ENCODE data around the gene CNNM4. TPM values are rescaled to one million over a fixed set of nuclear protein-coding genes. Genes with fewer than 3 reads are reported as not detected.
A peak's percentile ranks its signal among the peaks of the same experiment; 100 is the strongest.

CNNM4 gene
- total RNA-seq, 1 donor, result 5.1 TPM

- H3K4me1 ChIP-seq (ENCODE audit: insufficient read depth, low read length), result no peaks in the 10 kb centered on the region
- no peaks in the 10 kb centered on the region for H3K9me3 ChIP-seq (ENCODE audit: low read depth, low read length)
- no peak overlapping the region for H3K4me2 ChIP-seq (ENCODE audit: insufficient read depth, low read length)
- no peak overlapping the region for H3K27ac ChIP-seq (ENCODE audit: low read depth, low read length)
- H3K36me3 ChIP-seq (ENCODE audit: insufficient read depth, low read length), result peaks cover 18% of the 10 kb centered on the region
- TF ChIP-seq, protein P1, sequence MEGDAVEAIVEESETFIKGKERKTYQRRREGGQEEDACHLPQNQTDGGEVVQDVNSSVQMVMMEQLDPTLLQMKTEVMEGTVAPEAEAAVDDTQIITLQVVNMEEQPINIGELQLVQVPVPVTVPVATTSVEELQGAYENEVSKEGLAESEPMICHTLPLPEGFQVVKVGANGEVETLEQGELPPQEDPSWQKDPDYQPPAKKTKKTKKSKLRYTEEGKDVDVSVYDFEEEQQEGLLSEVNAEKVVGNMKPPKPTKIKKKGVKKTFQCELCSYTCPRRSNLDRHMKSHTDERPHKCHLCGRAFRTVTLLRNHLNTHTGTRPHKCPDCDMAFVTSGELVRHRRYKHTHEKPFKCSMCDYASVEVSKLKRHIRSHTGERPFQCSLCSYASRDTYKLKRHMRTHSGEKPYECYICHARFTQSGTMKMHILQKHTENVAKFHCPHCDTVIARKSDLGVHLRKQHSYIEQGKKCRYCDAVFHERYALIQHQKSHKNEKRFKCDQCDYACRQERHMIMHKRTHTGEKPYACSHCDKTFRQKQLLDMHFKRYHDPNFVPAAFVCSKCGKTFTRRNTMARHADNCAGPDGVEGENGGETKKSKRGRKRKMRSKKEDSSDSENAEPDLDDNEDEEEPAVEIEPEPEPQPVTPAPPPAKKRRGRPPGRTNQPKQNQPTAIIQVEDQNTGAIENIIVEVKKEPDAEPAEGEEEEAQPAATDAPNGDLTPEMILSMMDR (IDR thresholded peaks at IDR 0.05; ENCODE audit: extremely low read depth, low read depth, low read length), result no peak
- H3K27me3 ChIP-seq (ENCODE audit: insufficient read depth, low read length), result no peaks in the 10 kb centered on the region
- no peak overlapping the region for H2AFZ ChIP-seq (ENCODE audit: low read length)
- no peaks in the 10 kb centered on the region for H4K20me1 ChIP-seq (ENCODE audit: insufficient read depth, low read length)
- no peaks in the 10 kb centered on the region for H3K79me2 ChIP-seq (ENCODE audit: insufficient read depth, low read length)
- H3K4me3 ChIP-seq (ENCODE audit: insufficient read depth, low read length), result no peak overlapping the region
- no peak for DNase-seq (ENCODE audit: insufficient read length, low spot score, missing footprints)
These were observed 87.6 kb downstream of the CNNM4 start for GRCh38 chr2:96848264-96848663.

DNA sequence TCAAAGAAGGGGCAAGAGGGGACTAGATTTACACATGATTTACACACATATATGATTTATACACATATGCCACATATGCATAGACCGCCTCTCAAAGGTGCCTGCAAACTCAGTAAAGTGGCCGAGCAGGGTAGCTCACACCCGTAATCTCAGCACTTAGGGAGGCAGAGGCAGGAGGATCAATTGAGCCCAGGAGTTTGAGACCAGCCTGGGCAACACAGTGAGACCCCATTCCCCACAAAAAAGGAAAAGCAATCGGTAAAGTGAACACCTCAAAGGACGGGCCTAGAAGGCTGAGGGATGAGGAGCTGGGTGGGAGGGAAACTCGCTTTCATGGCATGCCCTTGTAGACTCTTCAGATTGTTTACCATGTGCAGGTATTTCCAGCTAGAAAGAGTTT, 92.0 kb downstream of the CNNM4 start:
- Histone ChIP-seq H3K4me1 (ENCODE audit: insufficient read depth, low read length) (peaks cover 8% of the 10 kb centered on the region), H3K27me3 (ENCODE audit: insufficient read depth, low read length) (no peaks in the 10 kb centered on the region), H2AFZ (ENCODE audit: low read length) (no peak overlapping the region), H4K20me1 (ENCODE audit: insufficient read depth, low read length) (peaks cover 3% of the 10 kb centered on the region), H3K79me2 (ENCODE audit: insufficient read depth, low read length) (peaks cover 23% of the 10 kb centered on the region), H3K27ac (ENCODE audit: low read depth, low read length) (no peak overlapping the region), H3K9me3 (ENCODE audit: low read depth, low read length) (no peaks in the 10 kb centered on the region), H3K4me2 (ENCODE audit: insufficient read depth, low read length) (no peak overlapping the region), H3K4me3 (ENCODE audit: insufficient read depth, low read length) (no peak overlapping the region), H3K36me3 (ENCODE audit: insufficient read depth, low read length) (peaks cover 18% of the 10 kb centered on the region)
- peak; percentile 35 for DNase-seq (ENCODE audit: insufficient read length, low spot score, missing footprints)
- TF ChIP-seq, protein P1 (IDR thresholded peaks at IDR 0.05; ENCODE audit: extremely low read depth, low read depth, low read length), result no peak

GRCh38 chr2:96853321-96853720, 92.6 kb downstream of the CNNM4 start:
- Histone ChIP-seq H3K4me3 (ENCODE audit: insufficient read depth, low read length) (no peak overlapping the region), H2AFZ (ENCODE audit: low read length) (no peak overlapping the region), H3K4me1 (ENCODE audit: insufficient read depth, low read length) (peaks cover 8% of the 10 kb centered on the region), H3K9me3 (ENCODE audit: low read depth, low read length) (no peaks in the 10 kb centered on the region), H3K4me2 (ENCODE audit: insufficient read depth, low read length) (no peak overlapping the region), H3K36me3 (ENCODE audit: insufficient read depth, low read length) (peaks cover 18% of the 10 kb centered on the region), H3K27ac (ENCODE audit: low read depth, low read length) (no peak overlapping the region), H3K79me2 (ENCODE audit: insufficient read depth, low read length) (peaks cover 23% of the 10 kb centered on the region), H3K27me3 (ENCODE audit: insufficient read depth, low read length) (no peaks in the 10 kb centered on the region), H4K20me1 (ENCODE audit: insufficient read depth, low read length) (peaks cover 3% of the 10 kb centered on the region)
- TF ChIP-seq, protein P1 (IDR thresholded peaks at IDR 0.05; ENCODE audit: extremely low read depth, low read depth, low read length), result no peak
- DNase-seq (ENCODE audit: insufficient read length, low spot score, missing footprints), result no peak

GRCh38 chr2:96856776-96857666, 96.3 kb downstream of the CNNM4 start:
- H3K27ac ChIP-seq (ENCODE audit: low read depth, low read length), result peak overlapping the region; percentile 70
- no peaks in the 10 kb centered on the region for H3K9me3 ChIP-seq (ENCODE audit: low read depth, low read length)
- peaks cover 20% of the 10 kb centered on the region for H3K4me1 ChIP-seq (ENCODE audit: insufficient read depth, low read length)
- TF ChIP-seq, protein P1 (IDR thresholded peaks at IDR 0.05; ENCODE audit: extremely low read depth, low read depth, low read length), result no peak
- no peaks in the 10 kb centered on the region for H3K27me3 ChIP-seq (ENCODE audit: insufficient read depth, low read length)
- H3K36me3 ChIP-seq (ENCODE audit: insufficient read depth, low read length), result peaks cover 24% of the 10 kb centered on the region
- peak overlapping the region; percentile 63 for H2AFZ ChIP-seq (ENCODE audit: low read length)
- peak overlapping the region; percentile 87 for H3K4me3 ChIP-seq (ENCODE audit: insufficient read depth, low read length)
- DNase-seq (ENCODE audit: insufficient read length, low spot score, missing footprints), result peak; percentile 90
- peaks cover 23% of the 10 kb centered on the region for H3K79me2 ChIP-seq (ENCODE audit: insufficient read depth, low read length)
- H3K4me2 ChIP-seq (ENCODE audit: insufficient read depth, low read length), result peak overlapping the region; percentile 84
- H4K20me1 ChIP-seq (ENCODE audit: insufficient read depth, low read length), result peaks cover 15% of the 10 kb centered on the region
